ENCODE results near the gene CEP164. TPM values are rescaled to one million over a fixed set of nuclear protein-coding genes. Genes with fewer than 3 reads are reported as not detected.

Gene CEP164
- 27.7 and 30.6 TPM in 2 replicates for polyA plus RNA-seq (2012; rRNA removed)
- polyA plus RNA-seq (2012; cell fraction: cytosol; rRNA removed): 15.3 and 19.3 TPM in 2 replicates
- 83.1 and 100 TPM in 2 replicates for polyA plus RNA-seq (2012; cell fraction: nucleus; rRNA removed)

GRCh38 chr11:117327567-117328374 lies at the start of gene CEP164:
Gene CEP164, plus strand, starts transcription at chr11:117327854. Its CDS starts 10,733 bp downstream, at chr11:117338587.
- H3K27ac ChIP-seq (ENCODE audit: low read depth in 2 of 2, low read length in 1 of 2): peak within 1 kb of the TSS; percentile 78 to 88
- H3K4me2 ChIP-seq: peak within 1 kb of the TSS; percentile 85
- H3K4me1 ChIP-seq (ENCODE audit: control insufficient read depth in 1 of 2, insufficient read depth in 2 of 2, low read depth in 1 of 2, low read length in 1 of 2): peaks cover 6 to 12% of the 10 kb centered on the region in 2 experiments; a peak in 2 of 4 replicates
- peaks cover 44% of the 10 kb centered on the region for H3K79me2 ChIP-seq (ENCODE audit: insufficient read depth)
- under 1% methylated on average over 53 of the region's 64 CpGs for WGBS (ENCODE audit: low lambda C conversion rate)
- peak; percentile 94 for DNase-seq
- no peaks in the 10 kb centered on the region for H3K9me3 ChIP-seq
- peak within 1 kb of the TSS; percentile 79 for H3K9ac ChIP-seq
- ChIA-PET CTCF (interaction anchor here (1.0 to 1.5 kb wide), 5 partner anchors 47 to 490 kb away, joined by 3 to 5 read pairs (median 4); no protein-coding TSS in a partner anchor), POLR2A (interaction anchor here (0.7 to 2.5 kb wide), 10 partner anchors 9 to 96 kb away, joined by 3 to 8 read pairs (median 4); partner anchors contain the start of genes BACE1, PCSK7 and RNF214)
- H3K36me3 ChIP-seq (replicated peaks in 1 of 2; ENCODE audit: control insufficient read depth in 1 of 2, insufficient read depth in 2 of 2, low read length in 1 of 2): no peaks in the 10 kb centered on the region
- H3K27me3 ChIP-seq (ENCODE audit: insufficient read depth): no peaks in the 10 kb centered on the region
- H3K9me2 ChIP-seq: no peaks in the 10 kb centered on the region
- peak within 1 kb of the TSS; percentile 68 to 95 for H3K4me3 ChIP-seq (ENCODE audit: low read depth in 2 of 2, low read length in 1 of 2)
- peak within 1 kb of the TSS; percentile 85 for H2AFZ ChIP-seq (ENCODE audit: low read depth)
- peaks cover 15% of the 10 kb centered on the region for H3F3A ChIP-seq (replicated peaks; ENCODE audit: insufficient read depth)
- no peaks in the 10 kb centered on the region for H4K20me1 ChIP-seq (ENCODE audit: insufficient read depth)
- TF ChIP-seq ELF1 (IDR thresholded peaks at IDR 0.05) (peak; percentile 92), TEAD4 (IDR thresholded peaks at IDR 0.05; ENCODE audit: borderline replicate concordance, insufficient read depth) (no peak), EP300 (IDR thresholded peaks at IDR 0.05; ENCODE audit: borderline replicate concordance in 1 of 2, low read depth in 1 of 2, low read length in 1 of 2) (no peak), MAX (IDR thresholded peaks at IDR 0.05; ENCODE audit: low read depth) (peak; percentile 66; the same call in 1 of the 2 replicates), FOSL2 (IDR thresholded peaks at IDR 0.05; ENCODE audit: borderline replicate concordance, low read depth) (no peak), SMC3 (IDR thresholded peaks at IDR 0.05; ENCODE audit: low read depth, low read length) (no peak), USF1 (IDR thresholded peaks at IDR 0.05; ENCODE audit: borderline replicate concordance, low read depth) (no peak), FOXJ3 (CRISPR knock-in tag; IDR thresholded peaks at IDR 0.05) (no peak; the same call in 1 of the 2 replicates), CTCF (IDR thresholded peaks at IDR 0.05) (no peak), JUND (IDR thresholded peaks at IDR 0.05) (no peak), RFX5 (IDR thresholded peaks at IDR 0.05; ENCODE audit: low read length) (peak; percentile 94), MEF2A (IDR thresholded peaks at IDR 0.05; ENCODE audit: borderline replicate concordance, low read depth) (no peak), EZH2phosphoT487 (IDR thresholded peaks at IDR 0.05; ENCODE audit: borderline replicate concordance, low read depth) (no peak), IRF3 (IDR thresholded peaks at IDR 0.05; ENCODE audit: low read depth, low read length) (no peak; the same call in none of the 2 replicates), FOXM1 (IDR thresholded peaks at IDR 0.05; ENCODE audit: low read depth) (no peak), MXI1 (IDR thresholded peaks at IDR 0.05; ENCODE audit: low read depth, low read length) (peak; percentile 73), NRF1 (IDR thresholded peaks at IDR 0.05; ENCODE audit: low read depth, low read length) (no peak), TAF1 (IDR thresholded peaks at IDR 0.05; ENCODE audit: borderline replicate concordance, low read depth, low read length) (peak; percentile 11), SIN3A (IDR thresholded peaks at IDR 0.05; ENCODE audit: borderline replicate concordance, low read depth, low read length) (peak; percentile 47; the same call in 1 of the 2 replicates), PBX3 (IDR thresholded peaks at IDR 0.05) (peak; percentile 76), GATA2 (CRISPR knock-in tag; IDR thresholded peaks at IDR 0.05) (no peak), GABPA (IDR thresholded peaks at IDR 0.05; ENCODE audit: low read depth) (peak; percentile 84), ZBTB33 (IDR thresholded peaks at IDR 0.05; ENCODE audit: borderline replicate concordance, low read depth) (no peak), POLR2AphosphoS5 (IDR thresholded peaks at IDR 0.05; ENCODE audit: low read depth, low read length) (peak; percentile 52; the same call in 1 of the 2 replicates), NFIC (IDR thresholded peaks at IDR 0.05; ENCODE audit: borderline replicate concordance) (no peak), CHD2 (IDR thresholded peaks at IDR 0.05; ENCODE audit: low read length, partially characterized antibody) (peak; percentile 82)
